ENCODE measurements around the gene SPPL2A.

GRCh38 chr15:50712018-50712417 is 53.5 kb downstream of the SPPL2A start:
- TF ChIP-seq MTERF4 (CRISPR knock-in tag; IDR thresholded peaks at IDR 0.05) (no peak), ZBTB26 (CRISPR knock-in tag; IDR thresholded peaks at IDR 0.05; ENCODE audit: borderline replicate concordance) (no peak), CTCF (CRISPR knock-in tag; IDR thresholded peaks at IDR 0.05) (no peak), SMAD3 (CRISPR knock-in tag; IDR thresholded peaks at IDR 0.05) (no peak), ZFYVE20 (CRISPR knock-in tag; IDR thresholded peaks at IDR 0.05; ENCODE audit: borderline replicate concordance, low read depth) (no peak), RAD21 (CRISPR knock-in tag; IDR thresholded peaks at IDR 0.05) (no peak), ZBTB25 (CRISPR knock-in tag; IDR thresholded peaks at IDR 0.05) (no peak), RFX5 (IDR thresholded peaks at IDR 0.05; ENCODE audit: low read depth, low read length) (no peak), MATR3 (CRISPR knock-in tag; IDR thresholded peaks at IDR 0.05) (no peak), PAXIP1 (CRISPR knock-in tag; conservative IDR thresholded peaks at IDR 0.05) (no peak), ARID4A (CRISPR knock-in tag; IDR thresholded peaks at IDR 0.05; ENCODE audit: borderline replicate concordance) (no peak), PRMT3 (CRISPR knock-in tag; IDR thresholded peaks at IDR 0.05; ENCODE audit: borderline replicate concordance, low read depth) (no peak)

All from HepG2 (cell line).